ENCODE measurements around the gene STK32B.

STK32B gene

DNA sequence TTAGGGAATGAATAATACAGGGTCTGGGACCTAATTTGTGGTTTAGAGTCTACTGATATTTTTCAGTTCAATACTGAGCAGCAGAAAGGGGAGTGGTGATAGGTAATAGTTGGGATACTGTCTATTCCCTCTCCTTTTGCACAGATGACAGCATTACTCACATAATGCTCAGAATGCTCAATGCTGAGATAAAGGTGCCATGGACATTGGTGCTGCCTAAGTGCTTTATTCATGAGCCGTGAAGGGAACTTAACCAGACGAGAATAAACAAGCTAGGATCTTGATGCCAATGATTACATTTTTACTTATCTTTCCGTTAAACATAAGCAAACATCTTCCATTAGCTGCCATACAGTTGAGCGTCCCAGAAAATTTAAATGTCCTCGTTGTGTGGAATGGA, 75.6 kb downstream of the STK32B start:
- DNase-seq, result no peak

DNA sequence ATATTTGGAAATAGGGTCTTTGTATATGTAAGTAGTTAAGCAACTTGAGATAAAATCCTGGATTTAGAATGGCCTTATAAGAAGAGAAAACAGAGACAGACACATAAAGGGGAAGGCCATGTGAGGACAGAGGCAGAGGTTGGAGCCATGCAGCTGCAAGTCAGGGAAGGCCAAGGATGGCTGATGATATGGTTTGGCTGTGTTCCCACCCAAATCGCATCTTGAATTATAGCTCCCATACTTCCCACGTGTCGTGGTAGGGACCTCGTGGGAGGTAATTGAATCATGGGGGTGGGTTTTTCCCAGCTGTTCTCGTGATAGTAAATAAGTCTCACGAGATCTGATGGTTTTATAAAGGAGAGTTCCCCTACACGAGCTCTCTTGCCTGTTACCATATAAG, 76.3 kb downstream of the STK32B start:
- DNase-seq, result no peak

DNA sequence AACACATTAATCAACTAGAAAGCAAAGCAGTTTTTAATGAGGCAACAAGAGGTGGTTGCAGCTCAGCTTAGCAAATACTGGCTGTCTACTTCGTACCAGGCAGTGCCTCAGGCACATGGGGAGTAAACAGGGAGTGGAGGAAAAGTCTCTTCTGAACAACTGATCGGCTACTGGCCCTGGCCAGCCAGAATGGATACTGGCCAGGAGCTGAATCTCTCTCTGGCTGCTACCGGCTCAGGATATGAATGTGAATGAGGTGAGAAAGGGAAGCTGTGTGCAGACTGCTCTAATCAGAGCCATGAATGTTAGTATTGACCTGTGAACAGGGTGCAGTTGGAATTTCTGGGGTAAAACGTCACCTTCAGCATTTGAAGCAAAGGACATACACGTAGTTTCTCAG, 77.3 kb downstream of the STK32B start:
- DNase-seq, result no peak

DNA sequence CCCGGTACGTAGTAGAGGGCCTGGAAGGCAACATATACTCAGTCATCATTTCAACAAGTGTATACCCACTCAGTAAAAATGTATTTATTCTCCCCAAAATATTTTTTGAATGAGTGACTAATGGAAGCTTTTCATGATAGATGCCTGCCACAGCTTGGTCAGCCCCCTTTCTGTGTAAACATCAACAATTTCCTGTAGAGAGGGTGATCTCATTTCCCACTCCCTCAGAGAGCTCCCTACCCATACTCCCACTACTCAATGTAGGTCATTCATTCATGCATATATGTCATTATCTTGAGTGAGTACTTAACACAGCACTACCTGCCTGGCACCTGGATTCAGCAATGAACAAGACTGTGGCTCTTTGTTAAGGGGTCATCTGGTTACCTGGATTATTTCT, 81.9 kb downstream of the STK32B start:
- no peak for DNase-seq

DNA sequence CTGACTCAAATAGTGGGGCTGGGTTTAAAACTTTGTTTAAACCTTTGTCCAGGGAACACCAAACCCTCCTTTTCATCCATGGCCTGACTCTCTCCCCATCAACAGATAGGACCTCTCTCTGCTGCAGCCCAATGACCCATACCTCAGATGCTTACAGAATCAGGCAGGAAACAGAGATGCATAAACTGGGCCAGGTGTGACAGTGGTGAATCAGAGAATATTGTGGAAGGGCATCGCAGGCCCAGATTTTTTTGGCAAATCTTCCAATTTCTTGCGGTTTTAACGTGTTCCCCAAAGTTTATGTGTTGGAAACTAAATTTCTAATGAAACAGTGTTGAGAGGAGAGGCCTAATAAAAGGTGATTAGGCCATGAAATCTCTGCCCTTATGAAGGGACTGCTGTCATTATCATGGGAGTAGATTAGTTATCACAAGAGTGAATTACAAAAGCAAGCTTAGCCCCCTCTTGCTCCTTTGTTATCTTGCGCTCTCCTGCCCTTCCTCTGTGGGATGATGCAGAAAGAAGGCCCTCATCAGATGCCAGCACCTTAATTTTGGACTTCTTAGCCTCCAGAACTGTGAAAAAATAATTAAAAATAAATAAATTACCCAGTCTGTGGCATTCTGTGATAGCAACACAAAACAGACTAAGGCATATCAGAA, 82.8 kb downstream of the STK32B start:
- no peak for DNase-seq

DNA sequence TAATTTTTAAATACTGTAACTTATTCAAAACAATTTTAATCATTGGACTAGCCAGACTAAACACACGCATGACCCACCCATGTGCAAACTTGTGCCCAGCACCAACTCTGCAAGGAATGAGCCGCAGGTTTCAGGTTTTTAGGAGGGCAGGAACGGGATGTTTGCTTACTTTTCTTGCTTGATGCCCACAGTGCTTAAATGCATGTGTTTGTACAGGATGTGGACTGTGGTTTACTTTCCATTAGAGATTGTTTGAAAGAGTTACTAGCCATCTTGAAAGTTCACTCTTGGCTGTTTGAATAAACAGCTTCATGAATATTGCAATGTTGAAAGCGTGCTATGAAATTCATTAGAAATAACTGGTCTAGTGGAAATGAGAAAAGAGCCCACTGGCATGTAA, 83.3 kb downstream of the STK32B start:
- DNase-seq, result no peak

DNA sequence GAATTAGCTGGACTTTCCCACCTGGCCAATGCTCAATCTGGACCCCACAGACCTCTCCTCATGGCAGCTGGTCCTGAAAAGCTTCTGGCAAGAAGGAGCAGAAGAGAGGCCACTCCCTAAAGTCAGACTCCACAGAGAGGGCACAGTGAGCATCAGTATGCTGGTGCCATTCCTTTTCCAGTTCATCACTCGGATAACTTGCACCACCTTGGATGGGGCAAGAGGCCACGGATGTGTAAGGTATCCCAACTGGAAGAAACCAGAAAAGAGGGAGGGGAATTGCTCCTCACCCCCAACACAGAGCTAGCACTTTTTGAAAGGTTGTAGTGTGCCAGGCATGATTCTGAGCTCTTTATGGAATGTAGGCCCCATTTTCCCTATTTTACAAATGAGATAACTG, 85.9 kb downstream of the STK32B start:
- DNase-seq, result no peak

DNA sequence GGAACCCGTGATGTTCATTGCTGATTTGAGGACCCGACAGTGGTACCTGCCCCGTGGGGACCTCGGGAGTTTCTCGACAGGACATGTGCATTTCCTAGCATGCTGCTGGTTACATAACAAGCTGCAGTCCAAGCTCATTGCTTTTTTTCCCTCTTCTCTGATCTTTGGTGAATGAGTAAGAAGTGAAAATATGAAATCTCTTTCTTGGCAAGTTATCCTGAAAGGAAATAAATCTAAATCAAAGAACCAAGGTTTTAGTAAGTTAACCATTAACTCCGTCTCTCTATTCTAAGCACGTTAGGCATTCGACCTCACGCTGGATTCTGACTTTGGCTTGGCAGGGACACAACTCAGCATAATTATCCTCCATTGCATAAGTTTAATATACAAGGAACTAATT, 86.6 kb downstream of the STK32B start:
- no peak for DNase-seq

DNA sequence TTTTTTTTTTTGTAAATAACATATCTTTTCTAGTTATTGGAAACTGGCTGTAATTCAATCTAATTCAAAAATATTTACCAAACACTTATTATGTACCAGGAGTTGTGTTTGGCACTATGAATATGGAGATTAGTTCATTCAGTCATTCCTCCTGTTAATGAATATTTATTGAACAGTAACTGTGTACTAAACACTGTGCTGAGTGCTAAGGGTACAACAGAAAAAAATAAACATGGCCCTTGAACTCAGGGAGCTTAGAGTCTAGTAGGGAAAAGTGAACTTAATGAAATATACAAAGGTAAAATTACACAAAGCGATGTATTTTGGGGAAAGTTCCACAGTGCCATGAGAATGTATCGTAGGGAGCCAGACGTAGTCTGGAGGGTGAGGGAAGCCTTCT, 87.1 kb downstream of the STK32B start:
- no peak for DNase-seq

DNA sequence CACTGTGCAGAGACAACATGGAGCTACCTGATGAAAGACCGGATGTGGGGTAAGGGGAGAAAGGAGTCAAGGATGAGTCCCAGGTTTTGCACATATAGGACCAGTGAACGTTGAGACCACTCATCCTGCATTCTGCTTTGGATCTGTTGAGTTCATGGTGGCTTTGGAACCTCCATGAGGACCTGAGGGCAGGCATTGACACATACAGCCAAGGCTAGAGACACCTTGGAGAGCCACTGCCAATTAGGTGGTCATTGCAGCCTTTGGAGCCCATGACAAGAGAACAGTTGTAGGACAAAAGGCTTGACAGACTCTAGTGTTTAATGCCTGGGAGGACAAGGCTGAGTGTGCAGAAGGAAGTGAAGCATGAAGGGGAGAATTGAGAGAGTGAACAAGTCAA, 87.9 kb downstream of the STK32B start:
- no peak for DNase-seq

DNA sequence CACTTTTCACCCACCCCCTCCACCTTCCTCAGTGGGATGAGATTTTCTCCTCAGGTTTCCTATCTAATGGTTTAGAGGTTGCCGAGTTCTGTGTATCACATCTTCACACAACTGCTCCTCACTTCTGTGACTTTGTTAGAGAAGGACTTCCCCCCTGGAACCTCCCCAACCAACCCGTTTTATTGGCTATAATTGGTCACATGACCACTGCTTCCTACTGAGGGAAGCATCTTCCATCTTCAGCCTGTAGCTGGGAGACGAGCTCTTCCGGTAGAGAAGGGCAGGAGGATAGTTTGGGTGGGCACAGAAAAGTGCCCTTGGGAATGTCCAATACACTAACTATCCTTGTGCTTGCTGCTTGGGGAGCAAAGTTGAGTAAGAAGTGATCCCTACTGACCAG, 90.5 kb downstream of the STK32B start:
- no peak for DNase-seq

DNA sequence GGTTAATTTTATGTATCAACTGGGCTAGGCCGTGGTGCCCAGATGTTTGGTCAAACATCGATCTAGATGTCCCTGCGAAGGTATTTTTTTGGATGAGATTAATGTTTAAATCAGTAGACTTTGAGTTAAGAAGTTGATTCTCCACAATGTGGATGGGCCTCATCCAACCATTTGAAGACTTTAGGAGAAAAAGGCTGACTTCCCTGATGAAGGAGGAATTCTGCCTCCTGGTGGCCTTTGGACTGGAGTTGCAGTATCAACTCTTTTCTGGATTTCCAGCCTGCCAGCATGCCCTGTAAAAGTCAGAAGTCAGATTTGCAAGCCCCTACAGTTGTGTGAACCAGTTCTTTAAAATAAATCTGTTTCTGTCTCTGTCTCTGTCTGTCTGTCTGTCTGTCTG, 91.4 kb downstream of the STK32B start:
- no peak for DNase-seq

DNA sequence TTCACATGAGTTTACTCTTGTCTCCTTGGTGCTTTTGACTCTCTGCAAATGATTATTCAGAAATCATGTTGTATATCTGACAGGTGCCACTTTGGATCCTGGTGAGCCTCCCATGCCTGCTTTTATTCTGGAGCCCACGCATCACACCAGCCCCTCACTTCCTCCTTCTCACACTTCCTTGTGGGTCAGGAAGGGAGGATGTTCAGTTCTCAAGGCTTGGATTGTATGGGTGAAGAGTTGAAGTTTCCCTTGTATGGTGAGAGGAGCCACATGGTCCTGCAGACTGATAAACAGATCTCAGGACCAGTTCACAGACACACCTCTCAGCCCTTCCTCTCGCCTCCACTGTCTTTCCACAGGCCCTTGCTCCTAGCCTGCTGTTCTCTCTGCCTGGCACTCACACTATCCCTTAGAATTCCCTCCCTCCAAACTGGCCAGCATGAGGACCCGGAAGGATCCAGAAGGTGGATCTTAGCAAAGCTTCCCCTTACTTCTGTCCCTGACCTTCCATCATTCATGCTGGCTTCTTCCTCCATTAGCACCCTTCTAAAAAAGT, 92.1 kb downstream of the STK32B start:
- no peak for DNase-seq

DNA sequence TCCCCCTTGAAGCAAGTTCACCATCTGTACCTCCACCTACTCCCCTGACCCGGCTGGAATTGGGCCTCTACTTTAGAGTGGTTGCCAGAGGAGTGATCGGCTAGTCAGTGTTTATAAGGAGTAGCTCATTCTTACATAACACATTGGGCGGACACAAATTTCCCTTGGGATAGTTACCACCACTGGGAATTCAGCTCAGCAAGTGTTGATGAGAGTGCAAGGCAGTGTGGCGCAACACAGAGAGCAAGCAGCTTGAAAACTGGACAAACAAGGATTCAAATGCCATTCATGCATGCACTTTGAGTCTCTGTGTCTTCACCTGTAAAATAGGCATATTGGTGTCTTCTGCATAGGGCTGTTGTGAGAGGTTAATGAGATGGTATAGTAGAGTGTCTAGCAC, 92.7 kb downstream of the STK32B start:
- DNase-seq, result no peak

DNA sequence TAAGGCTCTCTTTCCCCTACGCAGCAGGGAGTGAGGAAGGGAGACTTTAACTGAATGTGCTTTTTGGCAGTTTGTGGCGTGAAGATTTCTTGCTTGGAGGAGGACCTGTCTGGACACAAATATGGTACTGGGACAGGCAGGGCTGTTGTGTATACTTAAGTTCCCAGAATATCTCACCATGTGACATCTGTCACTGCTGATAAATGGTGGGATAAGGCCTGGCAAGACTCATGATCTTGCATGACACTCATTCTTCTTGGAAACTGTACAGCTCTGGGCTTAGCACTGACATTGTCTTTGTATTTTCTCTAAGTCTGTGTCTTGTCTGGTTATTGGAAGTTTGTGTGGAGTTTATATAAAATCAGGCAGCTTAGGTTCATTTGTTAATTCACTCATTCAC, 93.1 kb downstream of the STK32B start:
- DNase-seq, result no peak

DNA sequence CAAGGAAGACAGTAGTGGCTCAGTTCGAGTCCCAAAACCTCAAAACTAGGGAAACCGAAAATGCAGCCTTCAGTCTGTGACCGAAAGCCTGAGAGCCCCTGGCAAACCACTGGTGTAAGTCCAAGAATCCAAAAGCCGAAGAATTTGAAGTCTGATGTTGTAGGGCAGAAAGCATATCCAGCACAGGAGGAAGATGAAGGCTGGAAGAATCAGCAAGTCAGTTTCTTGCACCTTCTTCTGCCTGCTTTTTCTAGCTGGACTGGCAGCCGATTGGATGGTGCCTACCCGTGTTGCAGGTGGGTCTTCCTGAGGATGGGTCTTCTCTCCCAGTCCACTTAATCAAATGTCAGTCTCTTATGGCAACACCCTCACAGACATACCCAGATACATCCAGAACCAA, 95.0 kb downstream of the STK32B start:
- no peak for DNase-seq

DNA sequence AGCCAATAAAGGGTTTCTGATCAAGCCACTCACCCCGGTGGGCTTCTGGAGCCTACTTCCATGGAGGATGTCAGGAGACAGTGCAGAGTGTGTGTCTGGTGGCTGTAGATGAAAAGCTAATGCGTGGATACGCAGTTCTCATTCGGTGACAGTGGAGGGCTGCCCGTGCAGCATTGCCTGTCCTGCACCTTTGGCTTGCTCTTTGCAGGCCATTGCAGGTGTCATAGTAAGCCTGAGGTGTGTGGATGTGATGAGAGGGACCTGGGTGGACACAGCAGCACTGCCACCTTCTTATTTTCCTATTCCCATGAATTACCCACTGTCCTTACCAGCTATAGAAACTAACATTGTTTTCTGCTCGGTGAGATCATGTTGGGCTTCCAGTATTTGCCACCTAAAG, 101.2 kb downstream of the STK32B start:
- no peak for DNase-seq

DNA sequence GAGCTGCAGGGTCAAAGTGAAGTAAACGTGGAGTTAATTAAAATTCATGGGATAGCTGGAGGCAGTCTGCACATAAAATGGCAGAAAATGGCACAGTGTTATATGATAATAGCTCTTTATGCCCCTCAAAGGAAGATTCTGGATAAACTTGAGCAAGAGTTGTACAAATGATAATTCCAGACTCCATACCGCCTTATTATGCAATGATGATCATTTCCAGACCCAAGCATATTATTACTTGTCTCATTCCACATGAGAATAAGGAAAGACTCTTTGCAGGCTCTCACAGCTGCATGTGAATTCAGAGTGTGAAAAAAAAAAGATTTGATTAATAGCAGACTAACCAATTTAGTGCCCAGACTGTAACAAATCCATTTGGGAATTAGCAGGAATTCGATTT, 105.4 kb downstream of the STK32B start:
- no peak for DNase-seq

DNA sequence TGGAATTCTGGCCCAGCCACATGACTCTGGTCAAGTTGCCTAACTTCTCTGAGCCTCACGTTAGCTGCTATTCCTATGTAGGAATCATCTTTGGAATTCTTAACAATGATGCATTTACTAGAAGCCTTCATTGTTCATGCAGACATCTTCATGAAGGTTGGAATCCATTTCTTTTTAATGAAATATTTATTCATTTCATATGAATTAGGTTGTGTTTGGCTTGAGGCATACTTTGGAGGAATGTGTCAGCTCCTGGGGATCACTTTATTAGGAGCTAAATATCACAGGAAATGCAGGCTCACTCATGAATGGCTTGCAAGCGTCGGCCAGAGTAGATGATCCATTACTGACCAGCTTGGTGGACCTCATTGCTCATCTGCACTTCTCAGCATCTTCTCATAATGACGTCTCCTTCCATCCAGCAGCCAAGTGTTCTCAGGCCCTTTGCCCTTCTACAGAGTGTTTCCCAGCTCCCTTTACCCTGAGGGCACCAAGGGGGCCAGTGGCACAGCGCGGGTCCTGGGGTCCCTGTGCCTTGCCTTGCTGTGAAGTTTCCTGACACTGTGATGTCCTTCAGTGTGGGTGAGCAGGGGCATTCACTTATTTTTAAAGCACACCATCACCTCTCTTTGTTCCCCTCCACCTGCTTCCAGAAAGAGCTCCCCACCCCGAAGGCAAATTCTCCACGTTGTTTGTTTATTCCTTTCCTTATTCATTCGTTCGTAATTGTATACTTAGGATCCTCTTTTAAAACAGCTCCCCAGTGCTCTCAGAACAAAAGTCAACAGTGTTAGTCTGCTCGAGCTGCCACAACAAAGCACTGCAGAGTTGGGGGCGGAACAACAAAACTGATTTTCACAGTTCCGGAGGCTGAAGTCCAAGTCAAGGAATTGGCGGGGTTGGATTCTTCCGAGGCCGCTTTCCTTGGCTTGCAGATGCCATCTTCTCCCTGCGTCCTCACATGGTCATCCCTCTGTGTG, 106.8 kb downstream of the STK32B start:
- no peak for DNase-seq

DNA sequence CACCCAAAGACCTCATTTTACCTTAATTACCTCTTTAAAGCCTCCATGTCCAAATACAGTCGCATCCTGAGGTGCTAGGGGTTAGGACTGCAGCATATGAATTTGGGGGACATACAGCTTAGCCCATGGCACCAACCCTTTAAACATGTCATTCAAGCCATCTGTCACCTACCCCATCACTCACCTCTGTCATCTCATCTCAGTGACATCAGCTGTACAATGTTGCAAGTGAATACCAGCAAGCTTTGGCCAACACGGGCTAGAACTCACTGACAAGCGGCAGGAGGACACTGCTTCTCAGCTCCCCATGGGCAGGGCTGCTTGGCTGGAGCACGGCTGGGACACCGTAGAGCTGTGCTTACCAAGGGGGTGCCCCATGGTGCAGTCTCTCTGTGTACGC, 107.5 kb downstream of the STK32B start:
- no peak for DNase-seq

DNA sequence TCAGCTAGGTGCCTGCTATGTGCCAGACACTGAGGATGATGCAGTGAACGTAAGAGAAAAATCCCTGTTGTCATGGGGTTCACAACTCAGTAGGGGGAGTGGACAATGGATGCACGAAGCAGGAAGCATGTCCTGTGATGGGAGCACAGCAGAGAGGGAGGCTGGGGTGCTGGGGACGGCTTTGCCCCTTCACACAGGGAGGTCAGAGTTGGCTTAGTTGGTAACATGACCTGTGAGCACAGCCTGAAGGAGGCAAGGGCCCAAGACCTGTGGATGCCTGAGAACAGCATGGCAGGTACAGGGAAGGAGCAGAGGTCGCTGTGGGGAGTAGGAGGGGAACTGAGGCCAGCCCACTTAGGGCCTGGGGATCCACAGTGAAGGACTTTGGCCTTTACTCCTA, 109.4 kb downstream of the STK32B start:
- no peak for DNase-seq

DNA sequence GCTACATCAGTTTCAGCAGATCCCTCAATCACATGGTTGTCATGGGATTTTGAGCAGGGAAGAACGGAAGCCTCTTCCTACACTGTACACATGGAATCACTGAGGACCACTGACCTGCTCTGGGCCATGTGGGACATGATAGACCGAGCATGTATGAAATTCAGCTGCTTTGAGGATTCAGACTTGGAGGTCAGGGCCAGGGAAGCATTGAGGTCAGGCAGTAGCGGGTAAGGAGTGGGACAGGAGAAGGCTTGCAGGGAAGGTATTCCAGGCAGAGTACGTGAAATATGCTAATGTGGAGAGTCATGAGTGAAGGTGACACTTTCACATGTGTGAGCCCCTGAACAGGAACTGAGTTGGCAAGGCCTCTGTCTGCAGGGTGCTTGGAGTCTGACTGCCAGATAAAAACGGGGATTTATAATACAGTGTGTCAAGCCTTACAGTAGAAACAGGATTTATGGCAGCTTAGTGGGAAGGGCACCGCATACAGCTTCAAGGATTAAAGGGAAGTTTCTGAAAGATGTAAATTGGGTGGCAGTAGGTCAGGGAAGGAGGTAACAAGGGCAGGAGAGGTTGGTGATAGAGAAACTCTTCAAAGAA, 111.7 kb downstream of the STK32B start:
- DNase-seq, result no peak

DNA sequence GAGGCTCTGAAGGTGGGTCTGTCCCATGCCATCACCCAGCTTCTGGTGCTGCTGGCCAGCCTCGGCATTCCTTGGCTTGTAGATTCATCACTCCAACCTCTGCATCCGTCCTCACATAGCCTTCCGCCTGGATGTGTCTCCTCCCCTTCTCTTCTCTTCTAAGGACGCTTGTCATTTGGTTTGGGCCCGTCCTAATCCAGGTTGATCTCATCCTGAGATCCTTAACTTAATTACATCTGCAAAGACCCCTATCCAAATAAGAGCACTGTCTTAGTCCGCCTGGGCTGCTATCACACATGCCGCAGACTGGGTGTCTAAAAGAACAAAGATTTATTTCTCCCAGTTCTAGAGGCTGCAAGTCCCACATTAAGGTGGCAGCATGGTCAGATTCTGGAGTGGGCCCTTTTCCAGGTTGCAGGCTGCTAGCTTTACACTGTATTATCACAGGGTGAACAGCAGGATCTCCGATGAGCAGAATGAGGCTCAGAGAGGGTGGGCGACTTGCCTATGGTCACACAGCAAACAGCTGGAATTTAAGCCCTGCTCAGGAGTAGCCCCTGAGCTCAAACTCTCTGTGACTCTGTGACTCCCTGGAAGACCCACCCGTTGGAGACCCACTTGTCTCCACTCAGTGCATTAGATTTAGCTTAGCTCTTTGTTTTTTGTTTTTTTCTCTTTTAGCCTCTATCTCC, 113.1 kb downstream of the STK32B start:
- no peak for DNase-seq
